IMR-90 (cell line): Measurements from ENCODE around the gene CRYGN. TPM values are rescaled to one million over a fixed set of nuclear protein-coding genes. Genes with fewer than 3 reads are reported as not detected.

Experiments used
- ATAC-seq: fragments of 200-7000 bp; cut with Tn5 transposase; 2 replicates; pipeline ENCODE4 v1.9.1; 2020; ENCODE audit warnings: low read depth, mild to moderate bottlenecking, moderate library complexity
- BruUV-seq: library from RNA; stranded (reverse); fragments of 400-500 nt; replicated peaks from 2 replicates; lab custom pipeline; 2021; lab: Mats Ljungman, UMichigan
- CTCF ChIA-PET: fragments of 300-600 bp; formaldehyde crosslinking; extraction: SDS; loops from one replicate; lab custom pipeline; 2021; ENCODE audit warnings: antibody characterized with exemption; lab: Yijun Ruan, JAX
- POLR2A ChIA-PET: fragments of 300-600 bp; sonication (Branson Sonifier 250); formaldehyde crosslinking; loops from one replicate; lab custom pipeline; 2022; ENCODE audit warnings: antibody characterized with exemption; ENCODE audit not compliant: unreplicated experiment; lab: Charles Lee
- DNase-seq: peaks from one replicate; pipeline ENCODE4 v3.0.0; 2013
- H2AFZ ChIP-seq: replicated peaks from 2 replicates; pipeline ENCODE3; 2013; ENCODE audit warnings: low read length, mild to moderate bottlenecking; ENCODE audit not compliant: poor library complexity
- H2AK5ac ChIP-seq: 2 replicates; pipeline ENCODE4 v1.6.1; 2013; ENCODE audit warnings: low read depth, low read length, inconsistent platforms
- H2AK9ac ChIP-seq: replicated peaks from 2 replicates; pipeline ENCODE3; 2013; ENCODE audit warnings: mild to moderate bottlenecking, low read depth, low read length, moderate library complexity; ENCODE audit not compliant: poor library complexity
- H2BK120ac ChIP-seq: 2 replicates; pipeline ENCODE4 v1.6.1; 2013; ENCODE audit warnings: low read depth, low read length, inconsistent platforms
- H2BK15ac ChIP-seq: 3 replicates; pipeline ENCODE4 v1.6.1; 2013; ENCODE audit warnings: low read depth, low read length, inconsistent platforms
- H2BK20ac ChIP-seq: 2 replicates; pipeline ENCODE4 v1.6.1; 2013; ENCODE audit warnings: low read depth, mild to moderate bottlenecking, inconsistent platforms, low read length, moderate library complexity
- H2BK5ac ChIP-seq: 2 replicates; pipeline ENCODE4 v1.6.1; 2013; ENCODE audit warnings: mild to moderate bottlenecking, low read depth, low read length, inconsistent platforms; ENCODE audit not compliant: poor library complexity, severe bottlenecking
- H3K14ac ChIP-seq: replicated peaks from 2 replicates; pipeline ENCODE4 v1.6.1; 2013; ENCODE audit warnings: low read depth, low read length, inconsistent platforms
- H3K18ac ChIP-seq: 2 replicates; pipeline ENCODE4 v1.6.1; 2013; ENCODE audit warnings: low read depth, low read length, control low read depth
- H3K23ac ChIP-seq: 2 replicates; pipeline ENCODE4 v1.6.1; 2013; ENCODE audit warnings: low read depth, low read length, inconsistent platforms
- H3K27ac ChIP-seq: 2 replicates; pipeline ENCODE4 v1.5.1; 2013; ENCODE audit warnings: mild to moderate bottlenecking, control low read depth, low read length; ENCODE audit not compliant: insufficient read depth
- H3K27me3 ChIP-seq: 2 replicates; pipeline ENCODE4 v1.6.1; 2013; ENCODE audit warnings: low read length; ENCODE audit not compliant: control insufficient read depth, insufficient read depth
- H3K36me3 ChIP-seq: 2 replicates; pipeline ENCODE4 v1.6.1; 2013; ENCODE audit warnings: low read length, mixed read lengths; ENCODE audit not compliant: control insufficient read depth, insufficient read depth
- H3K4ac ChIP-seq: 2 replicates; pipeline ENCODE4 v1.6.1; 2013; ENCODE audit warnings: low read depth, low read length, inconsistent platforms
- H3K4me1 ChIP-seq: 2 replicates; pipeline ENCODE4 v1.6.1; 2013; ENCODE audit warnings: low read length, mixed read lengths; ENCODE audit not compliant: control insufficient read depth, insufficient read depth
- H3K4me2 ChIP-seq: 2 replicates; pipeline ENCODE4 v1.6.1; 2013; ENCODE audit warnings: low read depth, mild to moderate bottlenecking, control low read depth, low read length, moderate library complexity
- H3K4me3 ChIP-seq: 2 replicates; pipeline ENCODE4 v1.5.1; 2013; ENCODE audit warnings: low read depth, mild to moderate bottlenecking, control low read depth, low read length, moderate library complexity; ENCODE audit not compliant: insufficient read depth
- H3K56ac ChIP-seq: 2 replicates; pipeline ENCODE4 v1.6.1; 2013; ENCODE audit warnings: low read length, inconsistent platforms; ENCODE audit not compliant: insufficient read depth; ENCODE audit errors: extremely low read depth
- H3K79me1 ChIP-seq, 2 experiments: 2 replicates each; pipeline ENCODE4 v1.6.1; 2013; ENCODE audit warnings: low read length in 2 of 2, inconsistent platforms in 1 of 2, low read depth in 1 of 2
- H3K9ac ChIP-seq: 2 replicates; pipeline ENCODE4 v1.6.1; 2013; ENCODE audit warnings: low read depth, low read length, control low read depth
- H3K9me1 ChIP-seq: 2 replicates; pipeline ENCODE4 v1.6.1; 2013; ENCODE audit warnings: low read length, inconsistent platforms; ENCODE audit not compliant: insufficient read depth
- H3K9me3 ChIP-seq: 2 replicates; pipeline ENCODE4 v1.6.1; 2013; ENCODE audit warnings: low read length; ENCODE audit not compliant: control insufficient read depth, insufficient read depth
- H4K20me1 ChIP-seq: 2 replicates; pipeline ENCODE4 v1.6.1; 2013; ENCODE audit warnings: low read length, inconsistent platforms; ENCODE audit not compliant: insufficient read depth
- H4K5ac ChIP-seq: 2 replicates; pipeline ENCODE4 v1.6.1; 2013; ENCODE audit warnings: mild to moderate bottlenecking, low read depth, low read length, control low read depth
- H4K8ac ChIP-seq, 2 experiments: 2 replicates each; pipeline ENCODE4 v1.6.1; 2013; ENCODE audit warnings: low read depth in 2 of 2, low read length in 2 of 2, control low read depth in 1 of 2, inconsistent platforms in 1 of 2
- H4K91ac ChIP-seq: 2 replicates; pipeline ENCODE4 v1.6.1; 2013; ENCODE audit warnings: low read depth, low read length, inconsistent platforms; ENCODE audit not compliant: insufficient read depth
- CTCF ChIP-seq: conservative IDR thresholded peaks from 2 replicates; pipeline ENCODE4 v1.5.1; 2012; ENCODE audit warnings: mild to moderate bottlenecking, low read depth, low read length, improper control_type of control experiment
- MAZ ChIP-seq: IDR thresholded peaks from 2 replicates; pipeline ENCODE4 v1.6.1; 2012; ENCODE audit warnings: low read depth, mild to moderate bottlenecking, low read length, improper control_type of control experiment, moderate library complexity, borderline replicate concordance
- NFE2L2 ChIP-seq: fragments of 150-350 bp; IDR thresholded peaks from 2 replicates; pipeline ENCODE4 v1.6.1; 2016; ENCODE audit warnings: low read depth, mild to moderate bottlenecking, low read length
- RAD21 ChIP-seq: IDR thresholded peaks from 2 replicates; pipeline ENCODE4 v1.6.1; 2012; ENCODE audit warnings: low read length, improper control_type of control experiment
- RFX5 ChIP-seq: IDR thresholded peaks from 2 replicates; pipeline ENCODE4 v1.8.0; 2012; ENCODE audit warnings: low read depth, mild to moderate bottlenecking, low read length, moderate library complexity
- SMC3 ChIP-seq: fragments of 150-350 bp; IDR thresholded peaks from 2 replicates; pipeline ENCODE4 v1.6.1; 2016; ENCODE audit warnings: low read depth, mild to moderate bottlenecking, antibody characterized with exemption, low read length, moderate library complexity
- WGBS, 2 experiments: methylation state at CpG; one replicate each; pipeline versions ENCODE4 v1.1.5 to v1.1.7; 2013; ENCODE audit warnings: missing lambda C conversion rate in 2 of 2; ENCODE audit not compliant: insufficient read length in 1 of 2; ENCODE audit errors: extremely low coverage in 2 of 2; 5-methylcytosine and 5-hydroxymethylcytosine counted together
- dilution Hi-C: fragments of 300-500 bp; cut with HindIII; formaldehyde crosslinking; loops from one replicate; pipeline ENCODE4 v1.14.3; 2018; ENCODE audit warnings: low sequenced_read_pairs; ENCODE audit not compliant: unreplicated experiment
- in situ Hi-C: fragments of 300-500 bp; cut with MboI; formaldehyde crosslinking; loops from 3 replicates; pipeline ENCODE4 v1.14.3; 2019; ENCODE audit warnings: low sequenced_read_pairs, inconsistent platforms, mixed read lengths
- intact Hi-C: fragments of 100-400 bp; cut with micrococcal nuclease; formaldehyde crosslinking; loops from 2 replicates; pipeline ENCODE4 v1.10.0; 2022
- polyA plus RNA-seq, 3 experiments: library from polyadenylated mRNA; depleted of rRNA; stranded (reverse); fragments of >200 nt; gene quantifications; 2 replicates each; pipeline ENCODE4 v1.2.3, GENCODE V29; 2012; ENCODE audit warnings: low replicate concordance in 1 of 3
- total RNA-seq: library from RNA; depleted of rRNA; stranded (reverse); fragments of >200 nt; gene quantifications from 2 replicates; pipeline ENCODE4 v1.2.3, GENCODE V29; 2012

CRYGN gene
- total and polyA plus RNA-seq, 2 of the 4 experiments (the other 2 are of a cell fraction) = not detected

GRCh38 chr7:151468217-151469018, 28.5 kb upstream of the CRYGN start:
- ChIA-PET POLR2A (no interaction called here), CTCF (no interaction called here)
- no peak overlapping the region for H3K9ac ChIP-seq
- in situ Hi-C loops = loop anchor here (25.0 kb wide), 1 partner anchor 294 kb away; no protein-coding TSS in a partner anchor
- WGBS, 2 experiments = 97% methylated on average over 12 of the region's 19 CpGs; no CpG with 5 or more reads in 1 of the 2 experiments
- H3K14ac ChIP-seq = no peak overlapping the region
- ATAC-seq (no peak), DNase-seq (no peak)
- H3K9me3 ChIP-seq = no peaks in the 10 kb centered on the region; the same call in 1 of the 2 replicates
- BruUV-seq = no TSS peak
- no peak overlapping the region for H2BK20ac ChIP-seq
- dilution Hi-C loops = no loop called here
- TF ChIP-seq RAD21 = no peak
- no peak for TF ChIP-seq MAZ
- TF ChIP-seq RFX5 = no peak
- no peak for TF ChIP-seq SMC3
- no peak for TF ChIP-seq CTCF
- TF ChIP-seq NFE2L2 = no peak
- no peak overlapping the region for H3K4me2 ChIP-seq
- H2BK5ac ChIP-seq = no peak overlapping the region
- H3K27ac ChIP-seq = no peak overlapping the region
- no peak overlapping the region for H4K5ac ChIP-seq
- no peak overlapping the region for H2BK120ac ChIP-seq
- H3K4me1 ChIP-seq = peaks cover 12% of the 10 kb centered on the region
- no peaks in the 10 kb centered on the region for H3K27me3 ChIP-seq
- no peak overlapping the region for H3K4me3 ChIP-seq
- no peak overlapping the region for H3K18ac ChIP-seq
- no peak overlapping the region for H3K56ac ChIP-seq
- no peak overlapping the region for H3K4ac ChIP-seq
- H4K91ac ChIP-seq = no peak overlapping the region
- H3K36me3 ChIP-seq = peaks cover 46% of the 10 kb centered on the region
- no peak overlapping the region for H4K8ac ChIP-seq
- no peak overlapping the region for H2BK15ac ChIP-seq
- H2AFZ ChIP-seq = no peak overlapping the region
- H2AK5ac ChIP-seq = no peak overlapping the region; the same call in 1 of the 2 replicates
- no peak overlapping the region for H2AK9ac ChIP-seq
- peaks cover 21% of the 10 kb centered on the region for H3K9me1 ChIP-seq
- H3K23ac ChIP-seq = no peak overlapping the region
- peaks cover 13% of the 10 kb centered on the region for H4K20me1 ChIP-seq
- peaks cover 33 to 51% of the 10 kb centered on the region in 2 experiments for H3K79me1 ChIP-seq
- intact Hi-C loops = no loop called here
